HAP-1 (cell line): Measurements from ENCODE around the gene ENTREP1.
A peak's percentile ranks its signal among the peaks of the same experiment; 100 is the strongest.
"Not testable (repeated sequence)": the region's sequence is repeated elsewhere in the genome, so short reads cannot be mapped to it uniquely, and the experiment has no call there.

ENCODE experiments used
- DNase-seq, 2 experiments: peaks; one replicate each; pipeline ENCODE4 v3.0.0-alpha.2; 2016 to 2020; ENCODE audit warnings: low spot score in 2 of 2
- H3K27me3 ChIP-seq: fragments of 250-450 bp; sonication (Bioruptor Pico); 2 replicates; pipeline ENCODE4 v1.5.1; 2020; ENCODE audit warnings: low read depth, mild to moderate bottlenecking, moderate library complexity
- H3K36me3 ChIP-seq: fragments of 250-450 bp; sonication (Bioruptor Pico); replicated peaks from 2 replicates; pipeline ENCODE4 v1.5.1; 2020; ENCODE audit warnings: mild to moderate bottlenecking
- H3K4me1 ChIP-seq: fragments of 250-450 bp; sonication (Bioruptor Pico); 2 replicates; pipeline ENCODE4 v1.5.1; 2020; ENCODE audit warnings: mild to moderate bottlenecking
- H3K4me3 ChIP-seq: fragments of 250-450 bp; sonication (Bioruptor Pico); 2 replicates; pipeline ENCODE4 v1.5.1; 2020; ENCODE audit warnings: mild to moderate bottlenecking, moderate library complexity
- H3K9me3 ChIP-seq: fragments of 250-450 bp; sonication (Bioruptor Pico); 2 replicates; pipeline ENCODE4 v1.5.1; 2020; ENCODE audit warnings: mild to moderate bottlenecking, moderate library complexity
- in situ Hi-C: fragments of 300-500 bp; cut with MboI; formaldehyde crosslinking; loops from 3 replicates; pipeline ENCODE4 v1.14.3; 2020; ENCODE audit warnings: low sequenced_read_pairs, inconsistent platforms, mixed read lengths

ENTREP1 gene

DNA sequence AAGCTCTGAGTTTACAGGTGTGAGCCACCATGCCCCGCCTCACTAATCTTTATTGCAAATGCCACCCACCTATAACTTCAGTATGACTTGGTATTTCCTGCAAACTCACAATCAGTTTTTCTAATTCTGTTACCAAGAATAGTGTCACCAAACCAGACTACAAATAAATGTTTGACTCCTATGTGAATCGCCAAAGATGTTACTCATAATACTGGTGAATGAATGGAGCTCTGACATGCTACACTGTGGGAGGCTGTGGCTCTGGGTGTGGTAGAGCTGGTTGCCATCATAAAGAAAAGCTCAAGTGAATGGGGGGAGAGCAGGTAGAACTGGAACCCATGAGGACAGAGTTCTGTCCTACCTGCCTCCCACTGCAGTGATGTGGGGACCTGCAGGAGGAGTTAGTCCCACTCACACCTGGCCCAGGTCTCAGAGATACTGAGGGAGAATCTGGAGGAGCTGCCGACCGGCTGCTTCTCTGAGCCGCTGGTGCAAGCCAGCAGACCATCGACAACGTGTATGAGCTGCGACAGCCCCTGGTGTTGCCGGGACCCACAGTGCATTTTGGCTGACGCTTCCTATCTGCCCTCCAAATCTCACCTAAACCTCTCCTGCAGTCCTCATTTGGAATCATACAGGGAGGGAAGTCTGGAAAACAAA, 95.7 kb downstream of the ENTREP1 start:
- Histone ChIP-seq H3K4me1 (0 out of 2 replicates have a peak, but pooled peaks cover 2% of the 10 kb centered on the region), H3K9me3 (no peaks in the 10 kb centered on the region), H3K27me3 (no peaks in the 10 kb centered on the region), H3K4me3 (no peak overlapping the region), H3K36me3 (no peaks in the 10 kb centered on the region)
- in situ Hi-C loops = loop anchor here (5.0 to 10.0 kb wide), 2 partner anchors 127 to 504 kb away; no protein-coding TSS in a partner anchor
- no peak for DNase-seq

GRCh38 chr9:69421908-69422801, 97.1 kb downstream of the ENTREP1 start:
- H3K27me3 ChIP-seq = no peaks in the 10 kb centered on the region
- in situ Hi-C loops = loop anchor here (5.0 to 10.0 kb wide), 2 partner anchors 125 to 503 kb away; no protein-coding TSS in a partner anchor
- H3K36me3 ChIP-seq = no peaks in the 10 kb centered on the region
- peak; percentile 43 to 74 for DNase-seq
- H3K4me3 ChIP-seq = no peak overlapping the region
- 0 out of 2 replicates have a peak, but pooled peaks cover 2% of the 10 kb centered on the region for H3K4me1 ChIP-seq
- H3K9me3 ChIP-seq = no peaks in the 10 kb centered on the region

- no peak for DNase-seq
- Histone ChIP-seq H3K4me3 (no peak overlapping the region), H3K4me1 (0 out of 2 replicates have a peak, but pooled peaks cover 2% of the 10 kb centered on the region), H3K9me3 (no peaks in the 10 kb centered on the region), H3K27me3 (no peaks in the 10 kb centered on the region), H3K36me3 (no peaks in the 10 kb centered on the region)
- in situ Hi-C loops = loop anchor here (10.0 kb wide), 1 partner anchor 500 kb away; no protein-coding TSS in a partner anchor
Observed at GRCh38 chr9:69425136-69425801, 100.3 kb downstream of the ENTREP1 start.

- 0 out of 2 replicates have a peak, but pooled peaks cover 2% of the 10 kb centered on the region for H3K4me1 ChIP-seq
- no peak overlapping the region for H3K4me3 ChIP-seq
- no peak for DNase-seq
- in situ Hi-C loops = loop anchor here (10.0 kb wide), 1 partner anchor 498 kb away; no protein-coding TSS in a partner anchor
- H3K36me3 ChIP-seq = no peaks in the 10 kb centered on the region; the same call in 1 of the 2 replicates
- no peaks in the 10 kb centered on the region for H3K9me3 ChIP-seq
- H3K27me3 ChIP-seq = no peaks in the 10 kb centered on the region
Observed at GRCh38 chr9:69427286-69427685, 102.3 kb downstream of the ENTREP1 start.

- Histone ChIP-seq H3K9me3 (no peaks in the 10 kb centered on the region), H3K27me3 (no peaks in the 10 kb centered on the region), H3K4me3 (no peak overlapping the region), H3K36me3 (no peaks in the 10 kb centered on the region; the same call in 1 of the 2 replicates), H3K4me1 (no peaks in the 10 kb centered on the region)
- in situ Hi-C loops = loop anchor here (10.0 kb wide), 1 partner anchor 497 kb away; no protein-coding TSS in a partner anchor
- no peak for DNase-seq
Observed at GRCh38 chr9:69428017-69428785, 103.2 kb downstream of the ENTREP1 start.

- H3K4me1 ChIP-seq = no peaks in the 10 kb centered on the region
- H3K27me3 ChIP-seq = no peaks in the 10 kb centered on the region
- DNase-seq = no peak
- H3K4me3 ChIP-seq = no peak overlapping the region
- H3K36me3 ChIP-seq = no peaks in the 10 kb centered on the region; the same call in 1 of the 2 replicates
- in situ Hi-C loops = loop anchor here (10.0 kb wide), 1 partner anchor 496 kb away; no protein-coding TSS in a partner anchor
- H3K9me3 ChIP-seq = no peaks in the 10 kb centered on the region
Observed at GRCh38 chr9:69429281-69429680, 104.3 kb downstream of the ENTREP1 start.

DNA sequence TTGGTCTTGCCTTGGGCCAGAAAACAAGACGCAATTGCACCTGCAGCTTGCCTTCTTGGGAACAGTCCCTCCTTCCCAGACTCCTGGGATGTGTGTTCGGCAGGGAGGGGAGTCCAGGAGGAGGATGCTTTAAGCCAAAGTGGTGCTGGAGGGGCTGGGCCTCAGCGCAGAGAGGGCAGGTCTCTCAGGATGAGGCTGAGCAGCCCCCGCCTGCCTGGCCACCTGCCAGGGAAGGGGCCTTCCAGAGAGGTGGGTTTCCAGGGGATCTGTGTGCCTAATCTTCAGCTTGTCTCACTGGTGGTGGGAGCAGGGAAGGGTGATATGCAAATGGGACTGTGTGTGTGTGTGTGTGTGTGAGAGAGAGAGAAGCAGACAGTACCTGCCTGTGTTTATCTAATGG, 105.2 kb downstream of the ENTREP1 start:
- Histone ChIP-seq H3K4me1 (no peaks in the 10 kb centered on the region), H3K4me3 (no peak overlapping the region), H3K9me3 (no peaks in the 10 kb centered on the region), H3K36me3 (no peaks in the 10 kb centered on the region; the same call in 1 of the 2 replicates), H3K27me3 (no peaks in the 10 kb centered on the region)
- in situ Hi-C loops = no loop called here
- no peak for DNase-seq

- no peak for DNase-seq
Observed at GRCh38 chr9:69431203-69431602, 106.2 kb downstream of the ENTREP1 start.

DNA sequence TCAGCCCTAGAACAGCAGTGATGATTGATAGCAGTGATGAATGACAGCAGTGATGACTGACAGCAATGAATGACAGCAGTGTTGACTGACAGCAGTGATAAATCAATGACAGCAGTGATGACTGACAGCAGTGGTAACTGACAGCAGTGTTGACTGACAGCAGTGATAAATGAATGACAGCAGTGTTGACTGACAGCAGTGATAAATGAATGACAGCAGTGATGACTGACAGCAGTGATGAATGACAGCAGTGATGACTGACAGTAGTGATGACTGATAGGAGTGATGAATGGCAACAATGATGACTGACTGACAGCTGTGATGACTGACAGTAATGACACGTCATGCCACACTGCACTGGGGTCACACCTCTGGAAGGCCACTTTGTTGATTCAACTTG, 106.8 kb downstream of the ENTREP1 start:
- no peaks in the 10 kb centered on the region for H3K9me3 ChIP-seq
- no peaks in the 10 kb centered on the region; the same call in 1 of the 2 replicates for H3K36me3 ChIP-seq
- in situ Hi-C loops = no loop called here
- DNase-seq = no peak
- H3K4me3 ChIP-seq = no peak overlapping the region
- no peaks in the 10 kb centered on the region for H3K27me3 ChIP-seq
- no peaks in the 10 kb centered on the region for H3K4me1 ChIP-seq

More at GRCh38 chr9:69431203-69431602, 106.2 kb downstream of the ENTREP1 start:
- no peaks in the 10 kb centered on the region; the same call in 1 of the 2 replicates for H3K36me3 ChIP-seq
- no peaks in the 10 kb centered on the region for H3K4me1 ChIP-seq
- H3K9me3 ChIP-seq = no peaks in the 10 kb centered on the region
- in situ Hi-C loops = no loop called here
- no peaks in the 10 kb centered on the region for H3K27me3 ChIP-seq
- no peak overlapping the region for H3K4me3 ChIP-seq

- Histone ChIP-seq H3K4me3 (no peak overlapping the region), H3K9me3 (no peaks in the 10 kb centered on the region), H3K36me3 (no peaks in the 10 kb centered on the region; the same call in 1 of the 2 replicates), H3K4me1 (no peaks in the 10 kb centered on the region), H3K27me3 (no peaks in the 10 kb centered on the region)
- in situ Hi-C loops = no loop called here
- no peak for DNase-seq
Observed at GRCh38 chr9:69432623-69433022, 107.6 kb downstream of the ENTREP1 start.

GRCh38 chr9:69433392-69433791, 108.4 kb downstream of the ENTREP1 start:
- no peaks in the 10 kb centered on the region for H3K27me3 ChIP-seq
- H3K36me3 ChIP-seq = no peaks in the 10 kb centered on the region; the same call in 1 of the 2 replicates
- no peak overlapping the region for H3K4me3 ChIP-seq
- DNase-seq = no peak
- H3K4me1 ChIP-seq = no peaks in the 10 kb centered on the region
- in situ Hi-C loops = no loop called here
- H3K9me3 ChIP-seq = no peaks in the 10 kb centered on the region

DNA sequence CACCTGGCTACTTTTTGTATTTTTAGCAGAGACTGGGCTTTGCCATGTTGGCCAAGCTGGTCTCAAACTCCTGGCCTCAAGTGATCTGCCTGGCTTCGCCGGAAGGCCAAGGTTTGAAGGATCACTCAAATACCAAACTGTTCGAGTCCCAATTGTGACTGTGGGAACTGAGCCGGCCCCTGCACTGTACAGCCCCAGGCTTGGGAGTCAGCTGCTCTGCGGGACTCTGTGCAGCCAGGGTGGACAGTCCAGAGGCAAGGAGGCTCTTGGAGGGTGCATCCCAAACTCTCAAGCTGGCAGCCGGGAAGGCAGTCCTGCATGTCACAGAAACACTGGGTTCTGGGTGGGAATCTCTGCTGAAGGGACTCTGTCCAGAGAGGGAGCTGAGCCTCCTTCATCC, 109.0 kb downstream of the ENTREP1 start:
- in situ Hi-C loops = no loop called here
- DNase-seq = no peak
- H3K27me3 ChIP-seq = no peaks in the 10 kb centered on the region

GRCh38 chr9:69439654-69440053, 114.6 kb downstream of the ENTREP1 start:
- DNase-seq, H3K9me3 ChIP-seq, H3K36me3 ChIP-seq, H3K4me3 ChIP-seq, H3K27me3 ChIP-seq, in situ Hi-C loops, H3K4me1 ChIP-seq: not testable (repeated sequence)

More for the DNA sequence above, 109.0 kb downstream of the ENTREP1 start:
- no peaks in the 10 kb centered on the region for H3K9me3 ChIP-seq
- H3K4me1 ChIP-seq = no peaks in the 10 kb centered on the region
- no peak overlapping the region for H3K4me3 ChIP-seq
- no peaks in the 10 kb centered on the region; the same call in 1 of the 2 replicates for H3K36me3 ChIP-seq
